IPS-NIHi7 (cell line): ENCODE measurements around the gene GRN.
"Not testable (repeated sequence)": the region's sequence is repeated elsewhere in the genome, so short reads cannot be mapped to it uniquely, and the experiment has no call there.

Source experiments
- DNase-seq: peaks from one replicate; pipeline ENCODE4 v3.0.0; 2012; ENCODE audit warnings: mixed read lengths; ENCODE audit errors: extremely low spot score

GRN gene

DNA sequence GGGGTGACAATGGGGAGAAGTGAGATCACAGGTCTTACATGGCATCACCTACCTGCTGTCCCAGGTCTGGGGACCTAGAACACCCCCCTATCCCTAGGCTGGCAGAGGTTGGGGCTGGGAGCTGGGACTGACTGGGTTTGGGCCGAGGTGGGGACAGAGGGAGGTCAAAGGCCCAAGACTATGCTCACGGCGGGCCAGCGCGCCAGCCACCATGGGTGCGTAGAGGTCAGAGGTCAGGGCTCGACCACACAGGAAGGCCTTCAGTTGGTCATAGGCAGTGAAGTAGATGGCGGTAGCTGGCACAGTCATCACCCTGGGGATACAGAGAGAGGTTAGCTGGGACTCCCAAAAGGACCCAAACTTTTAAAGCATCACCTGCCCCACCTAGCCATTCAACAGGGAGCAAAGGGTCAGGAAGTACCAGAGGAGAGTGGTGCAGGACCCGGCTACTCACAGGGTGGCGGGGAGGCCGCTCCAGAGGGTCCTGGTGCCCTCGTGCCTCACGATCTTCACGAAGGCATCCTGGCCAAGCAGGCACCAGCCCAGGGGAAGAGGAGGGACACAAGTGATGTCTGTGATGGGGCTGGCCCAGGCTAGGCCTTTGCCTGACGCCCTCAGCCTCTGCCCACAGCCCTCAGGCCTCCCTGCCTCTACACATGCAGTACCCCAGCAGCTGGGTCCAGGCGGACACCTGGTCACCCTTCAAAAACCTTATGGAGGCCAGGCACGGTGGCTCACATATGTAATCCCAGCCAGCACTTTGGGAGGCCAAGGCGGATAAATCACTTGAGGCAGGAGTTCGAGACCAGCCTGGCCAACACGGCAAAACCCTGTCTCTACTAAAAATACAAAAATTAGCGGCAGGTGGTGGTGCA lies 23.6 kb upstream of the GRN start:
- no peak for DNase-seq

DNA sequence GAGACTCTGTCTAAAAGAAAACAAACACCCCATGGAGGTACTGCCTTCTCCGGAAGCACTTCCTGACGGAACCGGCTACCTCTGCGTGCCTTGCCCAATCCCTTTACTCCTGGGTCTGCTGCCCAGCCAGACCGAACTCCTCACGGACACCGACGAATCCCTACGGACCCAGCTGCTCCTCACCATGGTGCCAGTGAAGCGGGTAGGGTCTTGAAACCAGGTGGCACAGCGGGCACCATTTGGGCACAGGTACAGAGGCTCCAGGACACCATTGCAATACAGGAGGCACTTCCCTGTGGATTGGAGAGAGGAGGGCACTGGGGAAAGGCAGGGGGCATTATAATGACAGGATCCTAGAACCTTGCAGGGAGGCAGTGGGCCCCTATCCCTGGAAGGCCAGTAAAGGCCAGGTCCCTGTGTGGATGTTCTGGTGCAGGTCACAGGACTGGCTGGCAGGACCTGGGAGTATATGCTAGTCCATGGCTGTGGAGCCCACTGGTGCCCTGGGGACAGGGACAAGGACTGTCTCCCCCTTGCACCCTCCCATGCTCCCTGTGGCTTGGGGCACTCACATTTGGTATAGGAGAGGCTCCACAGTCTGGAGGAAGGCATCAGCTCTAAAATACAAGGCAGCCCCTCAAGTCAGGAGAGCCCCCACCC lies 22.7 kb upstream of the GRN start:
- DNase-seq, result no peak

DNA sequence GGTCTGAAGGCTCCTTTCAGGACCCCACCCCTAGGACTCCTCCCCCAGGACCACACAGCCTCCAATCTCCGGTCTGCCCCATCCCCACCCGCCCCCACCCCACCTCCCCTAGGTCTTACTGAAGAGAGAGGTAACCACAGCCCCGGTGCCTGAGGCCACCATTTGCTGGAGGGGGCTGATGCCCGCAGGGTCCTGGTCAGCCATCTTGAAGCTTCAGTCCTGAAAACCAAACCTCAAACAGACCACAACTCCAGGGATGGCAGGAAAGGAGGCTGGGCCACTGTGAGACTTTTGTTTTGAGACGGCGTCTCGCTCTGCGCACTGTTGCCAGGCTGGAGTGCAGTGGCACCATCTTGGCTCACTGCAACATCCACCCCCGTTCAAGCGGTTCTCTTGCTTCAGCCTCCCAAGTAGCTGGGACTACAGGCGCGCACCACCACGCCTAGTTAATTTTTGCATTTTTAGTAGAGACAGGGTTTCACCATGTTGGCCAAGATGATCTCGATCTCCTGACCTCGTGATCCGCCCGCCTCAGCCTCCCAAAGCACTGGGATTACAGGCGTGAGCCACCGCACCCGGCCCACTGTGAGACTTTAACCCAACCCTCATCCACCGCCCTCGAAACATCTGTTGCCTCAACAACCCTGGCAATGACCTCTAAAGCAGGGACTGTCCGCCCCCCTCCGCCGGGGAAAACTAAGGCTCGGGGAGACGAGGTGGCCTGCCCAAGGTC lies 21.6 kb upstream of the GRN start:
- DNase-seq, result no peak

DNA sequence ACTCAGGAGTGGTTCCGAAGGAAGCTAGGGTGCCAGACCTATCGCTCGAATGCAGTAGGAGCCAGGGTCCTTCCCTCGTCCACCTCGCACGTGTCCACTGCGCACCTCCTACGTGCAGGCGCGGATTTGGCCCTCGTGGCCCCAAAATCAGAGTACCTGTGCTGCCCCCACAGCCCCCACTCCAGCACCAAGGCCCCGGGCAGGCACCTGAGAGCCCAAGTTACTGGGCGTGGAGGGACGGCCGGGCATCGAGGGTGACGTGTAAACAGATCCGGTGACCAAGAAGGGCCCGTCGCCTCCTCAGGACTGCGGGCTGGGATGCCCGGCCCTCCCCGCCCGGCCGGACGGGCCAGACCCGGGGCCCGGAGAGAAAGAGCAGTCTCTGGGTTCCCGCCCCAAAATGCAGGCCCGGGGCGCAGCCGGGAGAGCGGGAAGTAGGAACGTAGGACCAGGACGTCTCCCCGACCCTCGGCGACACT lies 21.0 kb upstream of the GRN start:
- peak; percentile 17 for DNase-seq

DNA sequence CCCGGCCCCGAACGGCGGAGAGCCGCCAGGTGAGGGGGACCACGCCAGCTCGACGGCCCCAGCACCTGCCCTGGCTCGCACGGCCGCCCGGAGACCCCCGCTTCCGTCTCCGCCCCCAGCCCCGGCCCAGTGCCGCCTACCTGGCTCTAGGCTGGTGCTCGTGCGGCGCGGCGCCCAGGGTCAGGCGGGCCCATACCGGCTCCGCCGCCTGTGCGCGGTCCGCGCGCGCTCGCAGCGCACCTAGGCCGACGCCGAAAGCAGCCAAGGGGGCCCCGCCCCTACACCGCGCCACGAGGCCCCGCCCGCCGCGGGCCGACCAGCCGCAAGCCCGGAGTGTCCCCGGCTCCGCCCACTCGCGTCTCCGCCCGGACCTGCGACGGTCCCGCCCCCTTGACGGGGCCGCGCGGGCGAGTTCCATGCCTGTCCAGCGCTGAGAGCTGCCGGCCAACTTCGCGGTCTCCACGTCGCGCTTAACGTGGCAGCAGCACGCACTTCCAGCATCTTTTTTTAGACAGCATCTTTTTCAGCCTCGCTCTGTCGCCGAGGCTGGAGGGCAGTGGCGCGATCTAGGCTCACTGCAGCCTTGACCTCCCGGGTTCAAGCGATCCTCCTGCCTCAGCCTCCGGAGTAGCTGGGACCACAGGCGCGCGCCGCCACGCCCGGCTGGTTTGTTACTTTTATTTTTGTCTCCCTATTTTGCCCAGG lies 20.4 kb upstream of the GRN start, which contains the start of gene SLC25A39:
Gene SLC25A39 (minus strand): TSS at position 253 of the 705 bp plus-strand sequence. CDS start 1,261 bp downstream, outside the sequence.
- DNase-seq, result peak; percentile 88

DNA sequence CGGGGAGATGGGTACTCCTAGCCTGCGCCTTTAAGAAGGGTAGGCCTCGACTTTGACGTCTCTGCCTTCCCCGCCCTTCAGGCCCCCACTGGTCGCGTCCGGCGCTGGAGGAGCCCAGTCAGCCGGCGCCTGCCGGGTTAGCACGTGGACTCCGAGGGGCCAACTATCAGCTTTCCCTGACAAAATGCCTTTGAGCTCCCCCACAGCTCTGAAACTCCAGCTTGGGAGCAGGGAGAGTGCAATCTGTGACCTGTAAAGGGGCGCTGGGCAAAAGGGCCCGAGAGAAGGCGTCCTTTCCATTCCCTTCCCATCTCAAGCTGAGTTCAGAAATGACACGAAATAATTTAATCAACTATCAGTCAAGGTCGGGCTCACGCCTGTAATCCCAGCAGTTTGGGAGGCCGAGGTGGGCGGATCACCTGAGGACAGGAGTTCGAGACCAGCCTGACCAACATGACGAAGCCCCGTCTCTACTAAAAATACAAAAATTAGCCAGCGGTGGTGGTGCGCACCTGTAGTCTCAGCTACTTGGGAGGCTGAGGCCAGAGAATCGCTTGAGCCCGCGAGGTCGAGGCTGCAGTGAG lies 18.1 kb upstream of the GRN start:
- DNase-seq, result peak; percentile 96

DNA sequence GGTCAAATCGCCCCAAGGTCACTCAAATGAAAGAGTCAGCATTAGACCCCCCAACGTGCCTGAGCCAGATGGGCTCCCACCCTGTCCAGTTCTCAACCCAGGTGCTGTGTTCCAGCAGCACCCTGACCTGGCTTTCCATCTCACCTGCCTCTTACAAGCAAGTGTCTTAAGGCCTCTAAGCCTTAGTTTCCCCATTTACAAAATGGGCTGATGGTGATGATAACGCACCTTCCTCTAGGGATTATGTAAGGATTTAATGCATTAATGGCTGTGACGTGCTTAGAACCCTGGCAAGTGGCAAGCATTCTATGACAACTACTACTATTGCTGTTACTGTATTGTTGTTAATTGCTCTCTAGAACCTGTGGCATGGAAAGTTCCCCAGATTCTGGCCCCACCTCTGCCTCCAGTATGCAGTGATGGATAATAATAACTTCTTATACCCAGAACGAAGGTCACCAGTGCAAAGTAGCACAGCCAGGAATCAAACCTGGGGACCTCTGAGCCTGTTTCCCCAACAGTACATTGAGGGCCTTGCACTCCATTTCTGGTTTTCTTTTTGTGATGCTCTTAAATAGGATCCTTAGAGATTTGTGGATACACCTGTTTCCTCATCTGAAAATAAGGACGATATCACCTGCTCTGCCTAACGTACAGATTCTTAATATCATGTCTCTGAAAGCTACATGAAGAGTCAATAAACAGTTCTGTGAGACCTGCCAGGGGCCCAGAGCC lies 17.2 kb upstream of the GRN start:
- DNase-seq, result no peak

DNA sequence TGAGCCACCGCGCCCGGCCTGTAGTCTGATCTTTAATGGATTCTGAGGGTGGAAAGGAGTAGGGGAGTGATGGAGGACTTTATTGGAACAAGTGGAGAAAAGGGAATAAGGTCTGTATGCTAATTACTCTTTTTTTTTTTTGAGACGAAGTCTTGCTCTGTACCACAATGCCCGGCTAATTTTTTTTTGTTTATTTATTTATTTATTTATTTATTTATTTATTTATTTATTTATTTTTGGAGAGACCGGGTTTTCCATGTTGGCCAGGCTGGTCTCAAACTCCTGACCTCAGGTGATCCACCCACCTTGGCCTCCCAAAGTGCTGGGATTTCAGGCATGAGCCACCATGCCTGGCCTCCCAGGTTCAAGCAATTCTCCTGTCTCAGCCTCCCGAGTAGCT lies 15.6 kb upstream of the GRN start:
- not testable (repeated sequence) for DNase-seq

DNA sequence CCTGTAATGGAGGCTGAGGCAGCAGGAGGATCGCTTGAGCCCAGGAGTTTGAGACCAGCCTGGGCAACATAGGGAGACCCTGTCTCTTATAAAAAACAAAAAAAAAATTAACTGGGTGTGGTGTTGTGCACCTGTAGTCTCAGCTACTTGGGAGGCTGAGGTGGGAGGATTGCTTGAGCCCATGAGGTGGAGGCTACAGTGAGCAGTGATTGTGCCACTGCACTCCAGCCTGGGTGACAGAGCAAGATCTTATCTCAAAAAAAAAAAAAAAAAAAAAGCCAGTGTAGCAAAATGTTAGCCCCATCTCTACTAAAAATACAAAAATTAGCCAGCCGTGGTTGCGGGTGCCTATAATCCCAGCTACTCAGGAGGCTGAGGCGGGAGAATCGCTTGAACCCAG lies 14.8 kb upstream of the GRN start:
- DNase-seq, result not testable (repeated sequence)

DNA sequence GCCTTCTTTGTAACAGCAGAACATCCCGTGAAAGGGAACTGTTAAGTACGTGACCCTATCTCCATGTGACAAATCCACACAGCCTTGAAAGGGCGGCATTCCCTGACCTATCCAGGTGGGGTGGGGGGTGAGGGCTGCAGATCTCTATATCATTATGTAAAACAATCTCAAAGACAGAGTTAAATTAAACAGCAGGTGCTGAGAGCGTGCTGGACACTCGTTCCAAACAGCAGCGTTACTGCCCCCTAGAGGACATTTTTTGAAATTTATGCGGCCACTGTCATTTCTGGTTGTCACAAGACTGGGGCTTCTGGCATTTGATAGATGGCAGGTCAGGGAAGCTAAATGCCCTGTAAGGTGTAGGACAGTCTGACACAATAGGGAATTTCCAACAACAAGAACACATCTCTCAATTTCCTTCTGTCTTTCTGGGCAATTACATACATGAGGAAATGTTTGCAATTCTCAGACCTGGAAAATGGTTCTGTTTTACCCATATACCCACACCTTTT lies 13.8 kb upstream of the GRN start:
- peak; percentile 70 for DNase-seq

DNA sequence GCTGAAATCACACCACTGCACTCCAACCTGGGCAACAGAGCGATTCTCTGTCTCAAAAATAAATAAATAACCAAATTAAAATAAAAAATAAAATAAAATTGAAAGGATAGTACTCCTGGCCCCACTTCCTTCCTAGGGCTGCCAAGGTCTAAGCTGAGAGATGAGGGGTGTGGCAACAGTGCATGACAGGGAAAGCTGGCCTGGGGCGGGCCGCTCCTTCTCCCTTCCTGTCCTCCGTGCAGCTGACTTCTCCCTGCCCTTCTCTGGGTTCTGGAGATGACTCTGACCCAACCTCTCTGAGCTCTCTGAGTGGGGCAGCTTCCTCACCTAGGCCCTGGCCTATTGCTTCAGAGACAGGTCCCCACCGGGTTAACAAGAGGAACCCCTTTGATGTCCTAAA lies 11.7 kb upstream of the GRN start:
- DNase-seq, result no peak

DNA sequence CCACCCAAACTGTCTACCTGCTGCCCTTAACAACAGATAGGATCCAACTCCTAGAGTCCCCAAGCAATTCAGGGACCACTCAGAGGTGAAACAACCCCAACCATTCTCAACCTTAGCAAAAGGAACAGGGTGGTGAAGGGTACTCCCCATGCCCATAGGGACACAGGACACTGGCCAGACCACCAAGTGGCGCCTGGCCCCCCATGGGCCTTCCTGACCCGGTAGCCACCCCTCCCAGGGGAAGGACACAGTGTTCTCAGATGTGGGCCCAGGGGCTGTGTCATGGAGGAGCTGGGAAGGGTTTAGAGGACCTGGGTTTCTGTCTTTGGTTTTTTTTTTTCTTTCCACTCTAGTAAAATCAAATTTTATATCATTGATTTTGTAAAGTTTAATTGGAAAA lies 10.8 kb upstream of the GRN start:
- DNase-seq, result no peak

DNA sequence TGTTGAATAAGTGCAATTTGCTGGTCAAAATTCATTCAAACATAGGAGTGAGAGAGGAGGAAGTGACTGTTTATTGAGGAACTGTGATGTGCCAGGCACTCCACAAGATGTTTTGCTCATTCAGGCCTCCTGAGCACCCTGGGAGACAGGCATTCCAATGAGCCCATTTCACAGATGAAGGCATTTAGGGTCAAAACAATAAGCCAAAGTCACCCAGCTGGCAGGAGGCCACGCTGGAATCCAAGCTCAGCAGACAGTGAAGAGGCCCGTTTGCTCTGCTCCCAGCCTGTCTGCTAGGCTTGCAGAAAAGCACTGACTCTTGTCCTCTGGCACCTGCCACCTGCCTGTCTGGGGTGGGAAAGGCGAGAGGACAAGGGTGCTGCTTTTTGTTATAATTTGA lies 10.4 kb upstream of the GRN start:
- no peak for DNase-seq

DNA sequence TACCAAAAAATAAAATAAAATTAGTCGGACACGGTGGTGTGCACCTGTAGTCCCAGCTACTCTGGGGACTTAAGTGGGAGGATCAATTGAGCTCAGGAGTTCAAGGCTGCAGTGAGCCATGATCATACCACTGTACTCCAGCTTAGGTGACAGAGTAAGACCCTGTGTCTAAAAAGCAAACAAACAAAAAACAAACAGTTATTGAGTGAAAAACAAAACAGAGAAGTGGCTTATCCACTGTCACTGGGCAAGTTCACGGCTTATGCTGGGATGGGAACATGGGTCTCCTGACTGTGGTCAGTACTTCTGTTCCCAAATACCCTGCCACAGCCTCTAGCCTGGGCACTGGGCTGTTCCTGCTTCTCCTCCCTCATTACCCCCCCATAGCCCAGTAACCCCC lies 9.5 kb upstream of the GRN start:
- DNase-seq, result no peak

DNA sequence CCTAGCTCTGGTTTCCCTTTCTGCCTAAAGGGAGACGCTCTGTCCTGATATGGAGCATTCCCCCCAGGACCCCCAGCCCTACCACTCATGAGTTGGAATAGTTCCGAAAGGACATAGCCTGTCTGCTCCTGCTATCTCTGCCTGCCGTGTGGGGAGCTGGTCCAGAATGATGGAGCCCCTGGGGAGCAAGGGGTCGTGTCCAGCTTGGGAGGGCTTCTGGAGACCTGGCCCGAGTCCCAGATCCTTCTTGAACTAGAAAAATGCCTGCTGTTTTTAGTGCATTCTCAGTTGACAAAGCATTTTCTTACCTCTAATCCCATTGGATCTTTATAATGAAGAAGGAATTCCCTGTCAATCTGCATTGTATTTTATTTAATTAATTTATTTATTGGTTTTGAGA lies 9.1 kb upstream of the GRN start:
- DNase-seq, result no peak

DNA sequence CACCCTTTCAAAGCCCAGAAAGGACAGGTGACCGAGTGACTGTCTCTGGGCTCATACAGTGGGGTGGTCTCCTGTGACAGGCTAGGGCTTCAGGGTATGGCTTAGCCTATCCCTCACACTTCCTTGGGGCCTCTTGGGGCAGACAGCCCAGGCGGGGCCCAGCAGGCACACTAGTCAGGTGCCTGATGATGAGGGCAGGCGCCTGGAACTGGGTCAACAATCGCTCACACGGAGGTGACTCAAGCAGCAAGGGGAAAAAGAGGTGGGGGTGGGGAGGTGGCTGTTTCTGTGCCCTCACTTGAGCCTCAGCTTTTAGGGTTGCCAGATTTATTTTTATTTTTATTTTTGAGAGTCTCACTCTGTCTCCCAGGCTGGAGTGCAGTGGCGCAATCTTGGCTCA lies 6.4 kb upstream of the GRN start:
- DNase-seq, result no peak

DNA sequence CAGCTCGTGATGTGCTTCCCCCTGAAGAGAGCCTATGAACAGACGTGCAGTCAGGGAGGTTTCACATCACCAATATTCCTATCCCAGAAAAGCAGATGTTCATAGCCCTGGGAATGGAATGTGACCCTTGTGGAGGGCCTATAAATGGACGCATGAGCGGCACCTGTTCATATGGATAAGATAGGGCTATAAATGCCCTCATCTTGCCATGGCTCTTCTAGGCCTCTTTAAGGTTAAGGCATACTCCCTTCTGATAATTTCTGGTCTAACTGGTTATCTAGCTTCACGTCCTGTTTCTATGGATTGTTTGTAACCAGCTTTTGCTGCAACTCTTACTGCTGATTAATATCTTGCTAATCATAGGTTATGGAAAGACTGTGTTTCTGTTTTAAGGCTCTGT lies 4.5 kb upstream of the GRN start:
- not testable (repeated sequence) for DNase-seq

DNA sequence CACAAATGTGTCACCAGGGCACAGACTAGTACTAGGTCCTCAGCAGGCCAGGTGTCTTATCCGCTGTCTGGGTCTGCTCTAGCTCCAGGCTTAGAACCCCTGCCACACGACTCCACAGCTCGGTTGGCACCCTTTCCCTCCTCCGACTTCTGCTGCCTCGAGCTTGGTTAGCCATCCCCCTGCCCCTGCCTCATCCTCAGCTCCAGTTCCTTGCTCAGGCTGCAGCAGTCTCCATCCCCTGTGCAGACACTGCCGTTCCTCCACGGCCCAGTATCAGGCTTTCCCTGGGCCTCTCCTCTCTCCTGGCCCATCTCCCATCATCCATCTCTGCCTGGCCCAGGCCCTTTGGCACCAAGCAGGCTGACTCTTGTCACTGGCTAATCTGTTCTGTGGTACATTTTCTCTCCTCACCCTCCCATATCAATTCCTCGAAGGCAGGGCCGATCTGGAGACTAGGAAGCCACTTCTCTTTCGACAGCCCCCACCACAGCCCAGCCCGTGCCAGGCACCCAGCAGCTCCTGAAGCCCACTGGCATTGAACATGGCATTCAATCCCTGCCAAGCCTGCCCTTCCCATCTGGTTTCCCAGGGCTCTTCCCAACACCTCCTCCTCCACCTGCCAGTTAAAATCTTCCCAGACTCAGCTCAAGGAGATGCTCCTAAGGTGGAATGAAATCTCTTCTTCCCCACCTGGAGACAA lies 1.4 kb upstream of the GRN start:
- DNase-seq, result no peak

DNA sequence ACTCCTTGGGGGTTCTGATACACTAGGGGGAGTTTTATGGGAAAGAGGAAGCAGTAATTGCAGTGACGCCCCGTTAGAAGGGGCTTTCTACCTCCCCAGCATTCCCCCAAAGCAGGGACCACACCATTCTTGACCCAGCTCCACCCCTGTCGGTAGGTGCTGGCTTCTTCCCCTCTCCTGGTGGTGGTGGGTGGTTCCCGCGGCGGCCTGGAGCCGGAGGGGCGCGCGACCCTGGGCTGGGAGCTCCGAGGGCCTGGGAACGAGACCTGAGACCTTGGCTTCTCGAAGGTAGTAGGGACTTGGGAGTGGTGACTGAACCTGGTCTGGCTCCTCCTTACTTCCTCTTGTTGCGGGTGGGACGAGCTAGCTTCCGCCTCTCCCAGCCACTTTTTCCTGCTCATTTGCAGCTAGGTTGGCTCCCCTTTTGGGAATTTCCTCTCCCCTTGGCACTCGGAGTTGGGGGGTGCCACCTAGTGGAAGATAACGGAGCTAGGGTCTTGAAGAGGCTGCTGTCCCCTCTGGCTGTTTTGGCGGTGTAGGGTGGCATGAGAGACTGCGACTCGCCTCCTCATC lies 438 bp downstream of the GRN start:
- peak; percentile 73 for DNase-seq
